ENCODE data around the gene C2CD5. TPM values are rescaled to one million over a fixed set of nuclear protein-coding genes. Genes with fewer than 3 reads are reported as not detected.

C2CD5 gene
- total and polyA plus RNA-seq, 2 donors from 2014 or later = 19.4 to 48.4 TPM

DNA sequence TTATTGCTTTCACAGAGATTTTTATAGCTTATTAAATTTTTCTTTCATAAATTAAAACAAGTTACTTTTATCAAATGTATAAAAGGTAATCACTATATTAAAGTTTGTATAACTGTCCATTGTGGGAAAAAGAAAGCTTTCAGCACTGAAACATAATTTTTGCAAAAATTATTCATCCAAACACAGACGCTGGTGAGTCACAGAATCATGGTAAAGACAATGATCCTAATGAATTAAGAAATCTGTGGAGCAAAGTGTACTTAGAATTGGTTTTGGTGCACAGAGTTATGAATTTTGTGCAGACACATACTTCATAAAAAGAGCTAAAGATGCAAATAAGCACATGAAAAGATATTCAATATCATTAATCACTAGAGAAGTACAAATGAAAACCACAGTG is 31.7 kb upstream of the C2CD5 start:
- Histone ChIP-seq H3K4me3 (ENCODE audit: low read length in 3 of 3) (no peak overlapping the region), H3K36me3 (ENCODE audit: control insufficient read depth in 2 of 3, insufficient read depth in 3 of 3, low read length in 3 of 3) (no peaks in the 10 kb centered on the region), H3K27ac (ENCODE audit: low read depth in 2 of 2, low read length in 2 of 2) (no peak overlapping the region), H3K27me3 (ENCODE audit: control insufficient read depth, insufficient read depth, low read length) (no peaks in the 10 kb centered on the region), H3K9me3 (ENCODE audit: control insufficient read depth in 2 of 3, insufficient read depth in 1 of 3, low read length in 3 of 3) (no peaks in the 10 kb centered on the region), H3K9ac (ENCODE audit: low read length in 3 of 3) (no peak overlapping the region), H3K4me1 (ENCODE audit: control insufficient read depth in 2 of 3, insufficient read depth in 2 of 3, low read depth in 1 of 3, low read length in 3 of 3) (no peaks in the 10 kb centered on the region)
- intact Hi-C loops (cut with DNase I) = no loop called here
- TF ChIP-seq, protein P1, sequence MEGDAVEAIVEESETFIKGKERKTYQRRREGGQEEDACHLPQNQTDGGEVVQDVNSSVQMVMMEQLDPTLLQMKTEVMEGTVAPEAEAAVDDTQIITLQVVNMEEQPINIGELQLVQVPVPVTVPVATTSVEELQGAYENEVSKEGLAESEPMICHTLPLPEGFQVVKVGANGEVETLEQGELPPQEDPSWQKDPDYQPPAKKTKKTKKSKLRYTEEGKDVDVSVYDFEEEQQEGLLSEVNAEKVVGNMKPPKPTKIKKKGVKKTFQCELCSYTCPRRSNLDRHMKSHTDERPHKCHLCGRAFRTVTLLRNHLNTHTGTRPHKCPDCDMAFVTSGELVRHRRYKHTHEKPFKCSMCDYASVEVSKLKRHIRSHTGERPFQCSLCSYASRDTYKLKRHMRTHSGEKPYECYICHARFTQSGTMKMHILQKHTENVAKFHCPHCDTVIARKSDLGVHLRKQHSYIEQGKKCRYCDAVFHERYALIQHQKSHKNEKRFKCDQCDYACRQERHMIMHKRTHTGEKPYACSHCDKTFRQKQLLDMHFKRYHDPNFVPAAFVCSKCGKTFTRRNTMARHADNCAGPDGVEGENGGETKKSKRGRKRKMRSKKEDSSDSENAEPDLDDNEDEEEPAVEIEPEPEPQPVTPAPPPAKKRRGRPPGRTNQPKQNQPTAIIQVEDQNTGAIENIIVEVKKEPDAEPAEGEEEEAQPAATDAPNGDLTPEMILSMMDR (IDR thresholded peaks at IDR 0.05; ENCODE audit: borderline replicate concordance, extremely low read depth, insufficient read depth) = no peak
- DNase-seq = no peak
- FAIRE-seq = no peak

DNA sequence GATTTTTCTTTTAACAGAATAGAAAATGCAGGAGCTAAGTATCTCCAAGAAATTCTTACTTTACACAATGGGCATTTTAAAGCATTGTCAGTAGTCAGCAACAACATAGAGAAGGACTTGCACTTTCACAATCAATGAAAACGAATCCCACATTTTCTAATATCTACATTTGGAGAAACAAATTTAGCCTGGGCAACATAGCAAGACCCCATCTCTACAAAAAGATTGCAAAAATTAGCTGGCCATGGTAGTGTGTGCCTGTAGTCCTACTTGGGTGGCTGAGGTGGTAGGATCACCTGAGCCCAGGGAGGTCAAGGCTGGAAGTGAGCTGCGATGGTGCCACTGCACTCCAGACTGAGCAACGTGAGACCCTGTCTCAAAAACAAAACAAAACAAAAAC is 30.6 kb upstream of the C2CD5 start:
- Histone ChIP-seq H3K27me3 (ENCODE audit: control insufficient read depth, insufficient read depth, low read length) (no peaks in the 10 kb centered on the region), H3K4me3 (ENCODE audit: low read length in 3 of 3) (no peak overlapping the region), H3K36me3 (ENCODE audit: control insufficient read depth in 2 of 3, insufficient read depth in 3 of 3, low read length in 3 of 3) (no peaks in the 10 kb centered on the region), H3K9me3 (ENCODE audit: control insufficient read depth in 2 of 3, insufficient read depth in 1 of 3, low read length in 3 of 3) (no peaks in the 10 kb centered on the region), H3K27ac (ENCODE audit: low read depth in 2 of 2, low read length in 2 of 2) (no peak overlapping the region), H3K9ac (ENCODE audit: low read length in 3 of 3) (no peak overlapping the region), H3K4me1 (ENCODE audit: control insufficient read depth in 2 of 3, insufficient read depth in 2 of 3, low read depth in 1 of 3, low read length in 3 of 3) (no peaks in the 10 kb centered on the region)
- FAIRE-seq (no peak), DNase-seq (no peak)
- intact Hi-C loops (cut with DNase I) = no loop called here
- TF ChIP-seq, protein P1 (IDR thresholded peaks at IDR 0.05; ENCODE audit: borderline replicate concordance, extremely low read depth, insufficient read depth) = no peak

DNA sequence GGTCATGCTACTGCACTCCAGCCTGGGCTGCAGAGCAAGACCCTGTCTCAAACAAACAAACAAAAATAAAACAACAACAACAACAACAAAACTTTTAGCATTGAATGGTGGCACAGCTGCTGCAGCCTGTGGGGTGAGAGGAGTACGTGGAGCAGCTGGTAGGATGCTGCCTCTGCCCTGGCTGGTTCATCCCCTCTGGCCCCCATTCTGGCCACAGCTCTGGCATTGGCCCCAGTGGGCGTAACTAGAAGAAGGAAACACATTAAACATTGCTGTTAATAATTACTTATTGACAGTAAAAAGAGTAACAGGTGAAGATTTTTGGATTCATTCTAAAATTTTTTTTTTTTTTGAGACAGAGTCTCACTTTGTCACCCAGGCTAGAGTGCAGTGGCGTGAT is 28.8 kb upstream of the C2CD5 start:
- DNase-seq = no peak
- Histone ChIP-seq H3K27ac (ENCODE audit: low read depth in 2 of 2, low read length in 2 of 2) (no peak overlapping the region), H3K4me1 (ENCODE audit: control insufficient read depth in 2 of 3, insufficient read depth in 2 of 3, low read depth in 1 of 3, low read length in 3 of 3) (no peaks in the 10 kb centered on the region), H3K27me3 (ENCODE audit: control insufficient read depth, insufficient read depth, low read length) (no peaks in the 10 kb centered on the region), H3K9ac (ENCODE audit: low read length in 3 of 3) (no peak overlapping the region), H3K9me3 (ENCODE audit: control insufficient read depth in 2 of 3, insufficient read depth in 1 of 3, low read length in 3 of 3) (no peaks in the 10 kb centered on the region), H3K4me3 (ENCODE audit: low read length in 3 of 3) (no peak overlapping the region), H3K36me3 (ENCODE audit: control insufficient read depth in 2 of 3, insufficient read depth in 3 of 3, low read length in 3 of 3) (no peaks in the 10 kb centered on the region)
- no peak for FAIRE-seq
- TF ChIP-seq, protein P1 (IDR thresholded peaks at IDR 0.05; ENCODE audit: borderline replicate concordance, extremely low read depth, insufficient read depth) = no peak
- intact Hi-C loops (cut with DNase I) = no loop called here

DNA sequence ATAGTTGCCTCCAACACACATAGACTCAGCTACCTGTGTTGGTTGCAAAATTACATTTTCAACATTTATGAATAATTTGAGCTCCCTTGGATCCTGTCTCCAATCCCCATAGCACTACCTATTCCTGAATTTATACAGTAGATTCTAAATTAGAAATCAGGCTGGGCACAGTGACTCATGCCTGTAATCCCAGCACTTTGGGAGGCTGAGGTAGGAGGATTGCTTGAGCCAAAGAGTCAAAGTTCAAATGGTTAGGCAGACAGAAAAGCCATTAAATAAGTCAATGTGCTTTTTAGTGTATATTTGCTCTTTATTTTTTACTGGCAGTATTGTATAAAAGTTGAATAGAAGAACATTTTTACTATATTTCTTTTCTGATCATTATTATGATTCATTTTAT is 24.9 kb upstream of the C2CD5 start:
- H3K4me3 ChIP-seq (ENCODE audit: low read length in 3 of 3) = no peak overlapping the region
- H3K36me3 ChIP-seq (ENCODE audit: control insufficient read depth in 2 of 3, insufficient read depth in 3 of 3, low read length in 3 of 3) = no peaks in the 10 kb centered on the region
- H3K9me3 ChIP-seq (ENCODE audit: control insufficient read depth in 2 of 3, insufficient read depth in 1 of 3, low read length in 3 of 3) = no peaks in the 10 kb centered on the region
- H3K27ac ChIP-seq (ENCODE audit: low read depth in 2 of 2, low read length in 2 of 2) = no peak overlapping the region
- DNase-seq (no peak), FAIRE-seq (no peak)
- TF ChIP-seq, protein P1 (IDR thresholded peaks at IDR 0.05; ENCODE audit: borderline replicate concordance, extremely low read depth, insufficient read depth) = no peak
- no peak overlapping the region for H3K9ac ChIP-seq (ENCODE audit: low read length in 3 of 3)
- H3K27me3 ChIP-seq (ENCODE audit: control insufficient read depth, insufficient read depth, low read length) = no peaks in the 10 kb centered on the region
- no peaks in the 10 kb centered on the region for H3K4me1 ChIP-seq (ENCODE audit: control insufficient read depth in 2 of 3, insufficient read depth in 2 of 3, low read depth in 1 of 3, low read length in 3 of 3)
- intact Hi-C loops (cut with DNase I) = no loop called here

Data from kidney (tissue), 14 donors.